ENCODE data around the gene MAD1L1.

Gene MAD1L1

GRCh38 chr7:1938788-1939433 lies 293.8 kb downstream of the MAD1L1 start:
- TF ChIP-seq CTCF (IDR thresholded peaks at IDR 0.05; ENCODE audit: insufficient read depth, low read length, poor library complexity, severe bottlenecking): no peak
- no peak for TF ChIP-seq EZH2phosphoT487 (conservative IDR thresholded peaks at IDR 0.05; ENCODE audit: low read length)
- no peak overlapping the region for H3K4me3 ChIP-seq (ENCODE audit: insufficient read depth, low read length, poor library complexity, severe bottlenecking)
- no peaks in the 10 kb centered on the region for H4K20me1 ChIP-seq (ENCODE audit: low read depth, low read length)
- no peaks in the 10 kb centered on the region for H3K36me3 ChIP-seq (ENCODE audit: low read length)
- no peaks in the 10 kb centered on the region for H3K27me3 ChIP-seq (ENCODE audit: low read length)
- no peak overlapping the region for H2AFZ ChIP-seq (ENCODE audit: low read depth, low read length, severe bottlenecking)
- H3F3A ChIP-seq (ENCODE audit: insufficient read depth): no peaks in the 10 kb centered on the region
- H3K9me2 ChIP-seq (replicated peaks; ENCODE audit: insufficient read depth, low read length): no peaks in the 10 kb centered on the region
- H3K9ac ChIP-seq (ENCODE audit: low read length): no peak overlapping the region
- no peaks in the 10 kb centered on the region for H3K79me2 ChIP-seq (ENCODE audit: insufficient read depth, low read length)
- H3K27ac ChIP-seq (ENCODE audit: low read depth, low read length): no peak overlapping the region
- H3K4me2 ChIP-seq (ENCODE audit: low read depth, low read length, poor library complexity, severe bottlenecking): no peak overlapping the region
- no peaks in the 10 kb centered on the region for H3K9me3 ChIP-seq (ENCODE audit: insufficient read depth, low read length)

- no peaks in the 10 kb centered on the region for H4K20me1 ChIP-seq (ENCODE audit: low read depth, low read length)
- no peak overlapping the region for H3K9ac ChIP-seq (ENCODE audit: low read length)
- no peaks in the 10 kb centered on the region for H3K27me3 ChIP-seq (ENCODE audit: low read length)
- no peaks in the 10 kb centered on the region for H3K9me3 ChIP-seq (ENCODE audit: insufficient read depth, low read length)
- no peaks in the 10 kb centered on the region for H3K36me3 ChIP-seq (ENCODE audit: low read length)
- H3F3A ChIP-seq (ENCODE audit: insufficient read depth): no peaks in the 10 kb centered on the region
- TF ChIP-seq EZH2phosphoT487 (conservative IDR thresholded peaks at IDR 0.05; ENCODE audit: low read length): no peak
- H3K9me2 ChIP-seq (replicated peaks; ENCODE audit: insufficient read depth, low read length): no peaks in the 10 kb centered on the region
- H3K4me3 ChIP-seq (ENCODE audit: insufficient read depth, low read length, poor library complexity, severe bottlenecking): no peak overlapping the region
- H3K79me2 ChIP-seq (ENCODE audit: insufficient read depth, low read length): no peaks in the 10 kb centered on the region
- no peak overlapping the region for H3K4me2 ChIP-seq (ENCODE audit: low read depth, low read length, poor library complexity, severe bottlenecking)
- no peak overlapping the region for H2AFZ ChIP-seq (ENCODE audit: low read depth, low read length, severe bottlenecking)
- no peak overlapping the region for H3K27ac ChIP-seq (ENCODE audit: low read depth, low read length)
Measured at GRCh38 chr7:1937252-1937605, 295.5 kb downstream of the MAD1L1 start.

- Histone ChIP-seq H4K20me1 (ENCODE audit: low read depth, low read length) (no peaks in the 10 kb centered on the region), H2AFZ (ENCODE audit: low read depth, low read length, severe bottlenecking) (no peak overlapping the region), H3K4me2 (ENCODE audit: low read depth, low read length, poor library complexity, severe bottlenecking) (no peak overlapping the region), H3K27ac (ENCODE audit: low read depth, low read length) (no peak overlapping the region), H3K79me2 (ENCODE audit: insufficient read depth, low read length) (no peaks in the 10 kb centered on the region), H3K4me3 (ENCODE audit: insufficient read depth, low read length, poor library complexity, severe bottlenecking) (no peak overlapping the region), H3K27me3 (ENCODE audit: low read length) (no peaks in the 10 kb centered on the region), H3K9me2 (replicated peaks; ENCODE audit: insufficient read depth, low read length) (no peaks in the 10 kb centered on the region), H3K36me3 (ENCODE audit: low read length) (no peaks in the 10 kb centered on the region), H3K9ac (ENCODE audit: low read length) (no peak overlapping the region), H3K9me3 (ENCODE audit: insufficient read depth, low read length) (no peaks in the 10 kb centered on the region), H3F3A (ENCODE audit: insufficient read depth) (no peaks in the 10 kb centered on the region)
- TF ChIP-seq EZH2phosphoT487 (conservative IDR thresholded peaks at IDR 0.05; ENCODE audit: low read length) (no peak), CTCF (IDR thresholded peaks at IDR 0.05; ENCODE audit: insufficient read depth, low read length, poor library complexity, severe bottlenecking) (no peak)
Measured at GRCh38 chr7:1936531-1937251, 296.1 kb downstream of the MAD1L1 start.

- Histone ChIP-seq H3K27me3 (ENCODE audit: low read length) (no peaks in the 10 kb centered on the region), H3K4me2 (ENCODE audit: low read depth, low read length, poor library complexity, severe bottlenecking) (no peak overlapping the region), H3K9ac (ENCODE audit: low read length) (no peak overlapping the region), H3F3A (ENCODE audit: insufficient read depth) (no peaks in the 10 kb centered on the region), H3K9me3 (ENCODE audit: insufficient read depth, low read length) (no peaks in the 10 kb centered on the region), H3K9me2 (replicated peaks; ENCODE audit: insufficient read depth, low read length) (no peaks in the 10 kb centered on the region), H2AFZ (ENCODE audit: low read depth, low read length, severe bottlenecking) (no peak overlapping the region), H3K36me3 (ENCODE audit: low read length) (no peaks in the 10 kb centered on the region), H3K4me3 (ENCODE audit: insufficient read depth, low read length, poor library complexity, severe bottlenecking) (no peak overlapping the region), H4K20me1 (ENCODE audit: low read depth, low read length) (no peaks in the 10 kb centered on the region), H3K79me2 (ENCODE audit: insufficient read depth, low read length) (no peaks in the 10 kb centered on the region), H3K27ac (ENCODE audit: low read depth, low read length) (no peak overlapping the region)
- TF ChIP-seq EZH2phosphoT487 (conservative IDR thresholded peaks at IDR 0.05; ENCODE audit: low read length) (no peak), CTCF (IDR thresholded peaks at IDR 0.05; ENCODE audit: insufficient read depth, low read length, poor library complexity, severe bottlenecking) (no peak)
Measured at GRCh38 chr7:1936006-1936310, 296.8 kb downstream of the MAD1L1 start.
